K562 (cell line): Measurements from ENCODE around the gene S100A3. TPM values are rescaled to one million over a fixed set of nuclear protein-coding genes. Genes with fewer than 3 reads are reported as not detected.
"Not testable (repeated sequence)": the region's sequence is repeated elsewhere in the genome, so short reads cannot be mapped to it uniquely, and the experiment has no call there.

Experiments used
- ATAC-seq: fragments of 200-7000 bp; cut with Tn5 transposase; 3 replicates; pipeline ENCODE4 v1.9.1; 2020; ENCODE audit warnings: moderate library complexity
- BruUV-seq: library from RNA; stranded (reverse); fragments of 400-500 nt; replicated peaks from 2 replicates; lab custom pipeline; 2021; lab: Mats Ljungman, UMichigan
- CTCF ChIA-PET: fragments of 300-600 bp; formaldehyde crosslinking; extraction: SDS; loops from one replicate; lab custom pipeline; 2021; ENCODE audit warnings: low intra/inter-chr PET ratio; lab: Yijun Ruan, JAX
- POLR2A ChIA-PET: fragments of 300-600, 350-650 bp; sonication (Branson Sonifier 250); formaldehyde crosslinking; extraction: SDS; loops from one replicate; lab custom pipeline; 2021; ENCODE audit warnings: antibody characterized with exemption, inconsistent platforms; lab: Yijun Ruan, JAX
- DNase-seq, 4 experiments: peaks; one replicate each; pipeline versions ENCODE4 v3.0.0 to v3.0.0-alpha.2; 2011 to 2018; ENCODE audit warnings: low spot score in 3 of 4, mixed read lengths in 3 of 4; ENCODE audit errors: extremely low read depth in 1 of 4
- FAIRE-seq: peaks from 2 replicates; lab custom pipeline; 2011; peaks lifted over from hg19 to GRCh38; lab: Jason Lieb, UNC
- H2AFZ ChIP-seq: 2 replicates; pipeline ENCODE4 v1.6.0; 2011; ENCODE audit warnings: low read depth, low read length, control low read depth, inconsistent platforms
- H3K27ac ChIP-seq: fragments of 200-600 bp; 3 replicates; pipeline ENCODE4 v1.8.0; 2011; ENCODE audit warnings: low read depth, mild to moderate bottlenecking, control low read depth, inconsistent platforms, low read length, moderate library complexity, mixed read lengths; ENCODE audit errors: extremely low read depth
- H3K27me3 ChIP-seq, 2 experiments: fragments of 300-600 bp in 1 of 2; 2 replicates in 1 of 2; 3 replicates in 1 of 2; pipeline versions ENCODE4 v1.6.0 to v1.8.0; 2011; ENCODE audit warnings: inconsistent platforms in 2 of 2, low read length in 2 of 2, mild to moderate bottlenecking in 1 of 2, mixed read lengths in 1 of 2, moderate library complexity in 1 of 2; ENCODE audit not compliant: control insufficient read depth in 2 of 2, insufficient read depth in 2 of 2
- H3K36me3 ChIP-seq: fragments of 300-600 bp; 3 replicates; pipeline ENCODE4 v1.8.0; 2011; ENCODE audit warnings: mild to moderate bottlenecking, low read length, inconsistent platforms; ENCODE audit not compliant: control insufficient read depth, insufficient read depth
- H3K4me1 ChIP-seq, 2 experiments: fragments of 200-600 bp in 1 of 2; replicated peaks in 1 of 2; 2 replicates in 1 of 2; 3 replicates in 1 of 2; pipeline versions ENCODE4 v1.5.1 to v1.8.0; 2011; ENCODE audit warnings: inconsistent platforms in 2 of 2, low read length in 2 of 2, mild to moderate bottlenecking in 1 of 2, mixed read lengths in 1 of 2, moderate library complexity in 1 of 2; ENCODE audit not compliant: control insufficient read depth in 2 of 2, insufficient read depth in 2 of 2
- H3K4me2 ChIP-seq: 2 replicates; pipeline ENCODE4 v1.6.1; 2011; ENCODE audit warnings: low read length, control low read depth, inconsistent platforms, mixed read lengths; ENCODE audit not compliant: insufficient read depth
- H3K4me3 ChIP-seq: fragments of 200-600 bp; sonication (generic), shearing (Covaris generic); 2 replicates; pipeline ENCODE4 v1.5.1; 2016; ENCODE audit warnings: control low read depth, inconsistent platforms
- H3K79me2 ChIP-seq: fragments of 200-600 bp; 3 replicates; pipeline ENCODE4 v1.8.0; 2011; ENCODE audit warnings: low read length, inconsistent platforms; ENCODE audit not compliant: control insufficient read depth, insufficient read depth
- H3K9ac ChIP-seq, 2 experiments: 2 replicates each; pipeline versions ENCODE4 v1.6.0 to v1.6.1; 2011; ENCODE audit warnings: low read depth in 2 of 2, low read length in 2 of 2, control low read depth in 1 of 2, inconsistent platforms in 1 of 2, mild to moderate bottlenecking in 1 of 2, mixed read lengths in 1 of 2; ENCODE audit not compliant: insufficient read depth in 1 of 2
- H3K9me1 ChIP-seq: one replicate; pipeline ENCODE4 v1.6.0; 2011; ENCODE audit warnings: inconsistent platforms, mild to moderate bottlenecking, low read length, moderate library complexity; ENCODE audit not compliant: control insufficient read depth, insufficient read depth
- H3K9me3 ChIP-seq: replicated peaks from 2 replicates; pipeline ENCODE4 v1.5.1; 2011; ENCODE audit warnings: low read depth, low read length, inconsistent platforms; ENCODE audit not compliant: control insufficient read depth, insufficient read depth
- H4K20me1 ChIP-seq: replicated peaks from 2 replicates; pipeline ENCODE4 v1.6.1; 2011; ENCODE audit warnings: low read length, inconsistent platforms, mixed read lengths; ENCODE audit not compliant: control insufficient read depth, insufficient read depth
- ADNP ChIP-seq: fragments of 200-800 bp; sonication (Bioruptor generic); IDR thresholded peaks from 2 replicates; pipeline ENCODE4 v1.6.1; 2016; ENCODE audit warnings: missing genetic modification characterization, missing compliant biosample characterization
- NFE2L1 ChIP-seq: fragments of 450-650 bp; IDR thresholded peaks from 2 replicates; pipeline ENCODE4 v1.6.1; 2016; ENCODE audit warnings: missing genetic modification characterization, low read depth, mild to moderate bottlenecking, missing compliant biosample characterization, moderate library complexity, borderline replicate concordance
- NR2F6 ChIP-seq: fragments of 450-650 bp; formaldehyde crosslinking; IDR thresholded peaks from 2 replicates; pipeline ENCODE4 v1.4.0; 2020; ENCODE audit warnings: mild to moderate bottlenecking
- SLC30A9 ChIP-seq: fragments of 250-450 bp; sonication (Bioruptor Pico); IDR thresholded peaks from 2 replicates; pipeline ENCODE4 v1.8.0; 2022; ENCODE audit warnings: mild to moderate bottlenecking, moderate library complexity
- ZNF280A ChIP-seq: fragments of 450-650 bp; IDR thresholded peaks from 2 replicates; pipeline ENCODE4 v1.6.1; 2018; ENCODE audit warnings: mild to moderate bottlenecking, low read depth; ENCODE audit not compliant: partially characterized antibody
- ZNF41 ChIP-seq: fragments of 250-450 bp; sonication (Bioruptor Pico); conservative IDR thresholded peaks from 2 replicates; pipeline ENCODE4 v1.4.0; 2020; ENCODE audit warnings: mild to moderate bottlenecking
- WGBS: fragments of 100-300 bp; shearing (Covaris generic); methylation state at CpG from one replicate; pipeline ENCODE4 v1.1.6; 2016; ENCODE audit warnings: low coverage, mixed read lengths; ENCODE audit not compliant: insufficient coverage; ENCODE audit errors: missing lambda C conversion rate; 5-methylcytosine and 5-hydroxymethylcytosine counted together
- in situ Hi-C: fragments of 300-500 bp; cut with MboI; formaldehyde crosslinking; loops from 4 replicates; pipeline ENCODE4 v1.15.0; 2018; ENCODE audit warnings: inconsistent platforms, mixed read lengths
- intact Hi-C: fragments of 100-400 bp; cut with micrococcal nuclease; formaldehyde crosslinking; loops from 2 replicates; pipeline ENCODE4 v1.14.2; 2022
- polyA plus RNA-seq, 8 experiments: library from polyadenylated mRNA; depleted of rRNA in 4 of 8; stranded (reverse) in 5 of 8; unstranded in 3 of 8; fragments of >200 nt; fragmentation: Nextera tagmentation in 2 of 8; fragmentation: Illumina TruSeq in 1 of 8; extraction: Ambion mirVana in 2 of 8; extraction: Trizol in 1 of 8; gene quantifications; 2 replicates each; pipeline versions ENCODE4 v1.2.1 to v1.2.3, GENCODE V29; 2011 to 2014; ENCODE audit warnings: inconsistent platforms in 1 of 8, missing spikeins in 1 of 8
- total RNA-seq, 7 experiments: library from RNA; depleted of rRNA in 6 of 7; stranded (reverse); fragments of >200 nt in 6 of 7; fragmentation: Illumina TruSeq in 2 of 7; extraction: Trizol in 2 of 7; gene quantifications; 2 replicates each; pipeline versions ENCODE4 v1.2.1 to v1.2.3, GENCODE V29; 2011 to 2021; ENCODE audit warnings: low replicate concordance in 1 of 7
- TF ChIP-seq, protein P1 (sequence below): sonication (generic); formaldehyde crosslinking; IDR thresholded peaks from 2 replicates; pipeline ENCODE4 v1.9.0; 2022; ENCODE audit warnings: mild to moderate bottlenecking, missing genetic modification reagents
- TF ChIP-seq, protein P2 (sequence below): fragments of 250-450 bp; sonication (Bioruptor Pico); IDR thresholded peaks from 2 replicates; pipeline ENCODE4 v1.5.0; 2022; ENCODE audit warnings: mild to moderate bottlenecking

S100A3 gene
- total and polyA plus RNA-seq, 9 of the 15 experiments (the other 6 are each of a cell fraction or from before 2014, with no cell fraction given) = 0.08 to 1.7 (median 0.18) TPM; not detected in 4

GRCh38 chr1:153562021-153562420 lies 13.0 kb upstream of the S100A3 start:
- BruUV-seq, H3K9me3 ChIP-seq, H3K9ac ChIP-seq, H3K79me2 ChIP-seq, H2AFZ ChIP-seq, H3K36me3 ChIP-seq, H3K9me1 ChIP-seq, FAIRE-seq, H3K4me3 ChIP-seq, H3K4me2 ChIP-seq, CTCF ChIA-PET, H4K20me1 ChIP-seq, H3K27me3 ChIP-seq, DNase-seq, H3K27ac ChIP-seq, ATAC-seq, intact Hi-C loops: not testable (repeated sequence)
- WGBS = 57% methylated on average over 3 of the region's 3 CpGs
- in situ Hi-C loops = loop anchor here (10.0 kb wide), 1 partner anchor 47 kb away; no protein-coding TSS in a partner anchor
- peaks cover 18% of the 10 kb centered on the region in 2 experiments for H3K4me1 ChIP-seq
- POLR2A ChIA-PET = interaction anchor here (0.6 to 2.2 kb wide), 5 partner anchors 11 to 65 kb away, joined by 3 to 8 read pairs (median 4); no protein-coding TSS in a partner anchor

- in situ Hi-C loops (loop anchor here (10.0 kb wide), 1 partner anchor 47 kb away; no protein-coding TSS in a partner anchor), intact Hi-C loops (no loop called here)
- Histone ChIP-seq H3K9me1 (peaks cover 6% of the 10 kb centered on the region), H3K79me2 (no peaks in the 10 kb centered on the region), H3K4me1 (peaks cover 13% of the 10 kb centered on the region in 2 experiments), H3K27me3 (no peaks in the 10 kb centered on the region), H2AFZ (no peak overlapping the region), H3K27ac (no peak overlapping the region), H3K9ac (peak overlapping the region in 1 of 2 experiments; percentile 62; a peak in 1 of 4 replicates), H3K4me3 (no peak overlapping the region), H3K4me2 (no peak overlapping the region), H3K9me3 (no peaks in the 10 kb centered on the region), H4K20me1 (no peaks in the 10 kb centered on the region), H3K36me3 (no peaks in the 10 kb centered on the region)
- BruUV-seq = no TSS peak
- POLR2A ChIA-PET = interaction anchor here (0.6 to 2.2 kb wide), 5 partner anchors 11 to 65 kb away, joined by 3 to 8 read pairs (median 4); no protein-coding TSS in a partner anchor
- no peak for ATAC-seq
- CTCF ChIA-PET = no interaction called here
- DNase-seq = no peak
- 69% methylated on average over 3 of the region's 3 CpGs for WGBS
- FAIRE-seq = no peak
- TF ChIP-seq NR2F6 (no peak), SLC30A9 (CRISPR knock-in tag) (no peak), ADNP (tag) (no peak), NFE2L1 (tag) (no peak), ZNF41 (CRISPR knock-in tag) (no peak), ZNF280A (no peak)
- TF ChIP-seq, protein P1, sequence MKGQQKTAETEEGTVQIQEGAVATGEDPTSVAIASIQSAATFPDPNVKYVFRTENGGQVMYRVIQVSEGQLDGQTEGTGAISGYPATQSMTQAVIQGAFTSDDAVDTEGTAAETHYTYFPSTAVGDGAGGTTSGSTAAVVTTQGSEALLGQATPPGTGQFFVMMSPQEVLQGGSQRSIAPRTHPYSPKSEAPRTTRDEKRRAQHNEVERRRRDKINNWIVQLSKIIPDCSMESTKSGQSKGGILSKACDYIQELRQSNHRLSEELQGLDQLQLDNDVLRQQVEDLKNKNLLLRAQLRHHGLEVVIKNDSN (CRISPR knock-in tag) = no peak
- TF ChIP-seq, protein P2, sequence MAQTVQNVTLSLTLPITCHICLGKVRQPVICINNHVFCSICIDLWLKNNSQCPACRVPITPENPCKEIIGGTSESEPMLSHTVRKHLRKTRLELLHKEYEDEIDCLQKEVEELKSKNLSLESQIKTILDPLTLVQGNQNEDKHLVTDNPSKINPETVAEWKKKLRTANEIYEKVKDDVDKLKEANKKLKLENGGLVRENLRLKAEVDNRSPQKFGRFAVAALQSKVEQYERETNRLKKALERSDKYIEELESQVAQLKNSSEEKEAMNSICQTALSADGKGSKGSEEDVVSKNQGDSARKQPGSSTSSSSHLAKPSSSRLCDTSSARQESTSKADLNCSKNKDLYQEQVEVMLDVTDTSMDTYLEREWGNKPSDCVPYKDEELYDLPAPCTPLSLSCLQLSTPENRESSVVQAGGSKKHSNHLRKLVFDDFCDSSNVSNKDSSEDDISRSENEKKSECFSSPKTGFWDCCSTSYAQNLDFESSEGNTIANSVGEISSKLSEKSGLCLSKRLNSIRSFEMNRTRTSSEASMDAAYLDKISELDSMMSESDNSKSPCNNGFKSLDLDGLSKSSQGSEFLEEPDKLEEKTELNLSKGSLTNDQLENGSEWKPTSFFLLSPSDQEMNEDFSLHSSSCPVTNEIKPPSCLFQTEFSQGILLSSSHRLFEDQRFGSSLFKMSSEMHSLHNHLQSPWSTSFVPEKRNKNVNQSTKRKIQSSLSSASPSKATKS (CRISPR knock-in tag) = no peak
These were observed 12.5 kb upstream of the S100A3 start for GRCh38 chr1:153561466-153561985.
